ENCODE results near the gene KDM3B. TPM values are rescaled to one million over a fixed set of nuclear protein-coding genes. Genes with fewer than 3 reads are reported as not detected.

Gene KDM3B
- total and polyA plus RNA-seq, 9 of the 15 experiments (the other 6 are each of a cell fraction or from before 2014, with no cell fraction given) = 13.8 to 62.8 (median 41.9) TPM

DNA sequence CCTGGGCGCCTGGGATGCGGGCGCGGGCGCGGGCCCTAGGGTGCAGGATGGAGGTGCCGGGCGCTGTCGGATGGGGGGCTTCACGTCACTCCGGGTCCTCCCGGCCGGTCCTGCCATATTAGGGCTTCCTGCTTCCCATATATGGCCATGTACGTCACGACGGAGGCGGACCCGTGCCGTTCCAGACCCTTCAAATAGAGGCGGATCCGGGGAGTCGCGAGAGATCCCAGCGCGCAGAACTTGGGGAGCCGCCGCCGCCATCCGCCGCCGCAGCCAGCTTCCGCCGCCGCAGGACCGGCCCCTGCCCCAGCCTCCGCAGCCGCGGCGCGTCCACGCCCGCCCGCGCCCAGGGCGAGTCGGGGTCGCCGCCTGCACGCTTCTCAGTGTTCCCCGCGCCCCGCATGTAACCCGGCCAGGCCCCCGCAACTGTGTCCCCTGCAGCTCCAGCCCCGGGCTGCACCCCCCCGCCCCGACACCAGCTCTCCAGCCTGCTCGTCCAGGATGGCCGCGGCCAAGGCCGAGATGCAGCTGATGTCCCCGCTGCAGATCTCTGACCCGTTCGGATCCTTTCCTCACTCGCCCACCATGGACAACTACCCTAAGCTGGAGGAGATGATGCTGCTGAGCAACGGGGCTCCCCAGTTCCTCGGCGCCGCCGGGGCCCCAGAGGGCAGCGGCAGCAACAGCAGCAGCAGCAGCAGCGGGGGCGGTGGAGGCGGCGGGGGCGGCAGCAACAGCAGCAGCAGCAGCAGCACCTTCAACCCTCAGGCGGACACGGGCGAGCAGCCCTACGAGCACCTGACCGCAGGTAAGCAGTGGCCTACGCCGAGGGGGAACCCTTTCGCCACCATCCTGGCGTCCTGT lies 113.0 kb downstream of the KDM3B start, which contains the start of gene EGR1 (continued):
- no peak for TF ChIP-seq NR2F6 (CRISPR knock-in tag; IDR thresholded peaks at IDR 0.05)
- TF ChIP-seq KDM2B (CRISPR knock-in tag; IDR thresholded peaks at IDR 0.05) = no peak
- peak; percentile 8 for TF ChIP-seq MEIS2 (IDR thresholded peaks at IDR 0.05; ENCODE audit: partially characterized antibody)
- TF ChIP-seq, protein P1, sequence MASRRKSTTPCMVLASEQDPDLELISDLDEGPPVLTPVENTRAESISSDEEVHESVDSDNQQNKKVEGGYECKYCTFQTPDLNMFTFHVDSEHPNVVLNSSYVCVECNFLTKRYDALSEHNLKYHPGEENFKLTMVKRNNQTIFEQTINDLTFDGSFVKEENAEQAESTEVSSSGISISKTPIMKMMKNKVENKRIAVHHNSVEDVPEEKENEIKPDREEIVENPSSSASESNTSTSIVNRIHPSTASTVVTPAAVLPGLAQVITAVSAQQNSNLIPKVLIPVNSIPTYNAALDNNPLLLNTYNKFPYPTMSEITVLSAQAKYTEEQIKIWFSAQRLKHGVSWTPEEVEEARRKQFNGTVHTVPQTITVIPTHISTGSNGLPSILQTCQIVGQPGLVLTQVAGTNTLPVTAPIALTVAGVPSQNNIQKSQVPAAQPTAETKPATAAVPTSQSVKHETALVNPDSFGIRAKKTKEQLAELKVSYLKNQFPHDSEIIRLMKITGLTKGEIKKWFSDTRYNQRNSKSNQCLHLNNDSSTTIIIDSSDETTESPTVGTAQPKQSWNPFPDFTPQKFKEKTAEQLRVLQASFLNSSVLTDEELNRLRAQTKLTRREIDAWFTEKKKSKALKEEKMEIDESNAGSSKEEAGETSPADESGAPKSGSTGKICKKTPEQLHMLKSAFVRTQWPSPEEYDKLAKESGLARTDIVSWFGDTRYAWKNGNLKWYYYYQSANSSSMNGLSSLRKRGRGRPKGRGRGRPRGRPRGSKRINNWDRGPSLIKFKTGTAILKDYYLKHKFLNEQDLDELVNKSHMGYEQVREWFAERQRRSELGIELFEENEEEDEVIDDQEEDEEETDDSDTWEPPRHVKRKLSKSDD (conservative IDR thresholded peaks at IDR 0.05; ENCODE audit: low read length) = 0 out of 2 replicates have a peak, but pooled peaks have one; percentile 31
- TF ChIP-seq ZBTB17 (CRISPR knock-in tag; IDR thresholded peaks at IDR 0.05) = no peak
- peak; percentile 32; the same call in 1 of the 2 replicates for TF ChIP-seq CEBPG (CRISPR knock-in tag; IDR thresholded peaks at IDR 0.05)
- no peak for TF ChIP-seq CEBPG (tag; conservative IDR thresholded peaks at IDR 0.05 in 1 of 2, IDR thresholded peaks at IDR 0.05 in 1 of 2)
- TF ChIP-seq MED1 (CRISPR knock-in tag; IDR thresholded peaks at IDR 0.05; ENCODE audit: borderline replicate concordance) = peak; percentile 98
- peak; percentile 37 for TF ChIP-seq ETV5 (CRISPR knock-in tag; IDR thresholded peaks at IDR 0.05; ENCODE audit: low read depth)
- TF ChIP-seq, protein P2, sequence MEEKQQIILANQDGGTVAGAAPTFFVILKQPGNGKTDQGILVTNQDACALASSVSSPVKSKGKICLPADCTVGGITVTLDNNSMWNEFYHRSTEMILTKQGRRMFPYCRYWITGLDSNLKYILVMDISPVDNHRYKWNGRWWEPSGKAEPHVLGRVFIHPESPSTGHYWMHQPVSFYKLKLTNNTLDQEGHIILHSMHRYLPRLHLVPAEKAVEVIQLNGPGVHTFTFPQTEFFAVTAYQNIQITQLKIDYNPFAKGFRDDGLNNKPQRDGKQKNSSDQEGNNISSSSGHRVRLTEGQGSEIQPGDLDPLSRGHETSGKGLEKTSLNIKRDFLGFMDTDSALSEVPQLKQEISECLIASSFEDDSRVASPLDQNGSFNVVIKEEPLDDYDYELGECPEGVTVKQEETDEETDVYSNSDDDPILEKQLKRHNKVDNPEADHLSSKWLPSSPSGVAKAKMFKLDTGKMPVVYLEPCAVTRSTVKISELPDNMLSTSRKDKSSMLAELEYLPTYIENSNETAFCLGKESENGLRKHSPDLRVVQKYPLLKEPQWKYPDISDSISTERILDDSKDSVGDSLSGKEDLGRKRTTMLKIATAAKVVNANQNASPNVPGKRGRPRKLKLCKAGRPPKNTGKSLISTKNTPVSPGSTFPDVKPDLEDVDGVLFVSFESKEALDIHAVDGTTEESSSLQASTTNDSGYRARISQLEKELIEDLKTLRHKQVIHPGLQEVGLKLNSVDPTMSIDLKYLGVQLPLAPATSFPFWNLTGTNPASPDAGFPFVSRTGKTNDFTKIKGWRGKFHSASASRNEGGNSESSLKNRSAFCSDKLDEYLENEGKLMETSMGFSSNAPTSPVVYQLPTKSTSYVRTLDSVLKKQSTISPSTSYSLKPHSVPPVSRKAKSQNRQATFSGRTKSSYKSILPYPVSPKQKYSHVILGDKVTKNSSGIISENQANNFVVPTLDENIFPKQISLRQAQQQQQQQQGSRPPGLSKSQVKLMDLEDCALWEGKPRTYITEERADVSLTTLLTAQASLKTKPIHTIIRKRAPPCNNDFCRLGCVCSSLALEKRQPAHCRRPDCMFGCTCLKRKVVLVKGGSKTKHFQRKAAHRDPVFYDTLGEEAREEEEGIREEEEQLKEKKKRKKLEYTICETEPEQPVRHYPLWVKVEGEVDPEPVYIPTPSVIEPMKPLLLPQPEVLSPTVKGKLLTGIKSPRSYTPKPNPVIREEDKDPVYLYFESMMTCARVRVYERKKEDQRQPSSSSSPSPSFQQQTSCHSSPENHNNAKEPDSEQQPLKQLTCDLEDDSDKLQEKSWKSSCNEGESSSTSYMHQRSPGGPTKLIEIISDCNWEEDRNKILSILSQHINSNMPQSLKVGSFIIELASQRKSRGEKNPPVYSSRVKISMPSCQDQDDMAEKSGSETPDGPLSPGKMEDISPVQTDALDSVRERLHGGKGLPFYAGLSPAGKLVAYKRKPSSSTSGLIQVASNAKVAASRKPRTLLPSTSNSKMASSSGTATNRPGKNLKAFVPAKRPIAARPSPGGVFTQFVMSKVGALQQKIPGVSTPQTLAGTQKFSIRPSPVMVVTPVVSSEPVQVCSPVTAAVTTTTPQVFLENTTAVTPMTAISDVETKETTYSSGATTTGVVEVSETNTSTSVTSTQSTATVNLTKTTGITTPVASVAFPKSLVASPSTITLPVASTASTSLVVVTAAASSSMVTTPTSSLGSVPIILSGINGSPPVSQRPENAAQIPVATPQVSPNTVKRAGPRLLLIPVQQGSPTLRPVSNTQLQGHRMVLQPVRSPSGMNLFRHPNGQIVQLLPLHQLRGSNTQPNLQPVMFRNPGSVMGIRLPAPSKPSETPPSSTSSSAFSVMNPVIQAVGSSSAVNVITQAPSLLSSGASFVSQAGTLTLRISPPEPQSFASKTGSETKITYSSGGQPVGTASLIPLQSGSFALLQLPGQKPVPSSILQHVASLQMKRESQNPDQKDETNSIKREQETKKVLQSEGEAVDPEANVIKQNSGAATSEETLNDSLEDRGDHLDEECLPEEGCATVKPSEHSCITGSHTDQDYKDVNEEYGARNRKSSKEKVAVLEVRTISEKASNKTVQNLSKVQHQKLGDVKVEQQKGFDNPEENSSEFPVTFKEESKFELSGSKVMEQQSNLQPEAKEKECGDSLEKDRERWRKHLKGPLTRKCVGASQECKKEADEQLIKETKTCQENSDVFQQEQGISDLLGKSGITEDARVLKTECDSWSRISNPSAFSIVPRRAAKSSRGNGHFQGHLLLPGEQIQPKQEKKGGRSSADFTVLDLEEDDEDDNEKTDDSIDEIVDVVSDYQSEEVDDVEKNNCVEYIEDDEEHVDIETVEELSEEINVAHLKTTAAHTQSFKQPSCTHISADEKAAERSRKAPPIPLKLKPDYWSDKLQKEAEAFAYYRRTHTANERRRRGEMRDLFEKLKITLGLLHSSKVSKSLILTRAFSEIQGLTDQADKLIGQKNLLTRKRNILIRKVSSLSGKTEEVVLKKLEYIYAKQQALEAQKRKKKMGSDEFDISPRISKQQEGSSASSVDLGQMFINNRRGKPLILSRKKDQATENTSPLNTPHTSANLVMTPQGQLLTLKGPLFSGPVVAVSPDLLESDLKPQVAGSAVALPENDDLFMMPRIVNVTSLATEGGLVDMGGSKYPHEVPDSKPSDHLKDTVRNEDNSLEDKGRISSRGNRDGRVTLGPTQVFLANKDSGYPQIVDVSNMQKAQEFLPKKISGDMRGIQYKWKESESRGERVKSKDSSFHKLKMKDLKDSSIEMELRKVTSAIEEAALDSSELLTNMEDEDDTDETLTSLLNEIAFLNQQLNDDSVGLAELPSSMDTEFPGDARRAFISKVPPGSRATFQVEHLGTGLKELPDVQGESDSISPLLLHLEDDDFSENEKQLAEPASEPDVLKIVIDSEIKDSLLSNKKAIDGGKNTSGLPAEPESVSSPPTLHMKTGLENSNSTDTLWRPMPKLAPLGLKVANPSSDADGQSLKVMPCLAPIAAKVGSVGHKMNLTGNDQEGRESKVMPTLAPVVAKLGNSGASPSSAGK (IDR thresholded peaks at IDR 0.05) = no peak
- TF ChIP-seq, protein P3, sequence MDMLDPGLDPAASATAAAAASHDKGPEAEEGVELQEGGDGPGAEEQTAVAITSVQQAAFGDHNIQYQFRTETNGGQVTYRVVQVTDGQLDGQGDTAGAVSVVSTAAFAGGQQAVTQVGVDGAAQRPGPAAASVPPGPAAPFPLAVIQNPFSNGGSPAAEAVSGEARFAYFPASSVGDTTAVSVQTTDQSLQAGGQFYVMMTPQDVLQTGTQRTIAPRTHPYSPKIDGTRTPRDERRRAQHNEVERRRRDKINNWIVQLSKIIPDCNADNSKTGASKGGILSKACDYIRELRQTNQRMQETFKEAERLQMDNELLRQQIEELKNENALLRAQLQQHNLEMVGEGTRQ (CRISPR knock-in tag; IDR thresholded peaks at IDR 0.05) = no peak
- peak; percentile 52; the same call in 1 of the 2 replicates for TF ChIP-seq RB1 (IDR thresholded peaks at IDR 0.05; ENCODE audit: low read depth)
